ENCODE measurements around the gene UQCC5.

UQCC5 gene, protein sequence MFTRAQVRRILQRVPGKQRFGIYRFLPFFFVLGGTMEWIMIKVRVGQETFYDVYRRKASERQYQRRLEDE

DNA sequence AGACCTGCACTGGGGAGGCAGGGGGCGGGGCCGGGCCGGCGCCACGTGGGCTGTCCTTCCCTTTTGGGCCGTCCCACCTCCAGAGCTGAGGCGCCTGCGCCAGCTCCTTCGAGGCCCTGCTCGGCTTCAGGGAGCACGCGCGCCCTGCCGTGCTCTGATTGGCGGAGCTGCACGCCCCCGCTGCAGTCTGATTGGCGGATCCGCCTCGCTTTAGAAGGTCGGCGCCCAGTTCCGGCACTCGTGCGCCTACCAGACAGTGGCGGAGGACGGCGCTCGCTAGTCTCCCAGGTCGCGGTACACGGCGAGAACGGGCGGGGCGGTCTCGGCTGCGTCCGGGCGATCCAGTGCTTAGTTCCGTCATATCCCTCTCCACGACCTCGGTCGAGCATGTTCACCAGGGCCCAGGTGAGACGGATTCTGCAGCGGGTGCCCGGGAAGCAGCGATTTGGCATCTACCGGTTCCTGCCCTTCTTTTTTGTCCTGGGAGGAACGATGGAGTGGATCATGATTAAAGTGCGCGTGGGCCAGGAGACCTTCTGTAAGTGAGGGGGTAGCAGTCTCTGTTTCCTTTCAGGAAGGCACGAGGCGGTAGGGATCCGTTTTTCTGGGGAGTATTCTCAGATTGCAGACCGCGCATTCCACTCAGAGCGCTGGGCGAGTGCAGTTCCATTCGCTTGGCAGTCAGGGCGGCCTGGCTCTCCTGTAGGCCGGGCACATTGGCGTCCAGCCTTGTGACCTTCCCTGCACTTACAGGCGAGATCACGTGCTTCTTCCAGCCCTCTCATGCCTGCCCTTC lies at the start of gene UQCC5:
Gene UQCC5 (plus strand): TSS at position 237 of the 796 bp plus-strand sequence. CDS start 151 bp downstream, at position 388.
- H3K4me3 ChIP-seq (ENCODE audit: low read depth, low read length), result peak within 1 kb of the TSS; percentile 72

DNA sequence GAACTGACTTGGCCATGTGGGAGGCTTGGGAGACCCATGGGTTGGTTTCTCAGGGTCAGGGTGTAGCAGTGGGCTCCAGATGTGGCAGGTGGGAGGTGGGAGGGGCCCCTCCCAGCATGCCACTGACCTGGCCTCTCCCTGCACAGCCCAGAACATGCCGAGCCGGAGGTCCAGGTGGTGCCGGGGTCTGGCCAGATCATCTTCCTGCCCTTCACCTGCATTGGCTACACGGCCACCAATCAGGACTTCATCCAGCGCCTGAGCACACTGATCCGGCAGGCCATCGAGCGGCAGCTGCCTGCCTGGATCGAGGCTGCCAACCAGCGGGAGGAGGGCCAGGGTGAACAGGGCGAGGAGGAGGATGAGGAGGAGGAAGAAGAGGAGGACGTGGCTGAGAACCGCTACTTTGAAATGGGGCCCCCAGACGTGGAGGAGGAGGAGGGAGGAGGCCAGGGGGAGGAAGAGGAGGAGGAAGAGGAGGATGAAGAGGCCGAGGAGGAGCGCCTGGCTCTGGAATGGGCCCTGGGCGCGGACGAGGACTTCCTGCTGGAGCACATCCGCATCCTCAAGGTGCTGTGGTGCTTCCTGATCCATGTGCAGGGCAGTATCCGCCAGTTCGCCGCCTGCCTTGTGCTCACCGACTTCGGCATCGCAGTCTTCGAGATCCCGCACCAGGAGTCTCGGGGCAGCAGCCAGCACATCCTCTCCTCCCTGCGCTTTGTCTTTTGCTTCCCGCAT lies 49.2 kb upstream of the UQCC5 start:
- H3K4me3 ChIP-seq (ENCODE audit: low read depth, low read length), result no peak overlapping the region
- TF ChIP-seq, protein P1, sequence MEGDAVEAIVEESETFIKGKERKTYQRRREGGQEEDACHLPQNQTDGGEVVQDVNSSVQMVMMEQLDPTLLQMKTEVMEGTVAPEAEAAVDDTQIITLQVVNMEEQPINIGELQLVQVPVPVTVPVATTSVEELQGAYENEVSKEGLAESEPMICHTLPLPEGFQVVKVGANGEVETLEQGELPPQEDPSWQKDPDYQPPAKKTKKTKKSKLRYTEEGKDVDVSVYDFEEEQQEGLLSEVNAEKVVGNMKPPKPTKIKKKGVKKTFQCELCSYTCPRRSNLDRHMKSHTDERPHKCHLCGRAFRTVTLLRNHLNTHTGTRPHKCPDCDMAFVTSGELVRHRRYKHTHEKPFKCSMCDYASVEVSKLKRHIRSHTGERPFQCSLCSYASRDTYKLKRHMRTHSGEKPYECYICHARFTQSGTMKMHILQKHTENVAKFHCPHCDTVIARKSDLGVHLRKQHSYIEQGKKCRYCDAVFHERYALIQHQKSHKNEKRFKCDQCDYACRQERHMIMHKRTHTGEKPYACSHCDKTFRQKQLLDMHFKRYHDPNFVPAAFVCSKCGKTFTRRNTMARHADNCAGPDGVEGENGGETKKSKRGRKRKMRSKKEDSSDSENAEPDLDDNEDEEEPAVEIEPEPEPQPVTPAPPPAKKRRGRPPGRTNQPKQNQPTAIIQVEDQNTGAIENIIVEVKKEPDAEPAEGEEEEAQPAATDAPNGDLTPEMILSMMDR (IDR thresholded peaks at IDR 0.05; ENCODE audit: borderline replicate concordance, insufficient read depth, low read depth, low read length), result no peak

More for the DNA sequence above, at the start of gene UQCC5:
- TF ChIP-seq, protein P1 (IDR thresholded peaks at IDR 0.05; ENCODE audit: borderline replicate concordance, insufficient read depth, low read depth, low read length), result no peak

DNA sequence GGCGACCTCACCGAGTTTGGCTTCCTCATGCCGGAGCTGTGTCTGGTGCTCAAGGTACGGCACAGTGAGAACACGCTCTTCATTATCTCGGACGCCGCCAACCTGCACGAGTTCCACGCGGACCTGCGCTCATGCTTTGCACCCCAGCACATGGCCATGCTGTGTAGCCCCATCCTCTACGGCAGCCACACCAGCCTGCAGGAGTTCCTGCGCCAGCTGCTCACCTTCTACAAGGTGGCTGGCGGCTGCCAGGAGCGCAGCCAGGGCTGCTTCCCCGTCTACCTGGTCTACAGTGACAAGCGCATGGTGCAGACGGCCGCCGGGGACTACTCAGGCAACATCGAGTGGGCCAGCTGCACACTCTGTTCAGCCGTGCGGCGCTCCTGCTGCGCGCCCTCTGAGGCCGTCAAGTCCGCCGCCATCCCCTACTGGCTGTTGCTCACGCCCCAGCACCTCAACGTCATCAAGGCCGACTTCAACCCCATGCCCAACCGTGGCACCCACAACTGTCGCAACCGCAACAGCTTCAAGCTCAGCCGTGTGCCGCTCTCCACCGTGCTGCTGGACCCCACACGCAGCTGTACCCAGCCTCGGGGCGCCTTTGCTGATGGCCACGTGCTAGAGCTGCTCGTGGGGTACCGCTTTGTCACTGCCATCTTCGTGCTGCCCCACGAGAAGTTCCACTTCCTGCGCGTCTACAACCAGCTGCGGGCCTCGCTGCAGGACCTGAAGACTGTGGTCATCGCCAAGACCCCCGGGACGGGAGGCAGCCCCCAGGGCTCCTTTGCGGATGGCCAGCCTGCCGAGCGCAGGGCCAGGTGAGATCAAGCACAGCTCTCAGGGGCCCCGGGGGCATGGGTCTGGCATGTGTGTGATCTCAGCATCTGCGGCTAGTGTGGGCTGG lies 48.4 kb upstream of the UQCC5 start:
- TF ChIP-seq, protein P1 (IDR thresholded peaks at IDR 0.05; ENCODE audit: borderline replicate concordance, insufficient read depth, low read depth, low read length), result no peak
- H3K4me3 ChIP-seq (ENCODE audit: low read depth, low read length), result no peak overlapping the region

DNA sequence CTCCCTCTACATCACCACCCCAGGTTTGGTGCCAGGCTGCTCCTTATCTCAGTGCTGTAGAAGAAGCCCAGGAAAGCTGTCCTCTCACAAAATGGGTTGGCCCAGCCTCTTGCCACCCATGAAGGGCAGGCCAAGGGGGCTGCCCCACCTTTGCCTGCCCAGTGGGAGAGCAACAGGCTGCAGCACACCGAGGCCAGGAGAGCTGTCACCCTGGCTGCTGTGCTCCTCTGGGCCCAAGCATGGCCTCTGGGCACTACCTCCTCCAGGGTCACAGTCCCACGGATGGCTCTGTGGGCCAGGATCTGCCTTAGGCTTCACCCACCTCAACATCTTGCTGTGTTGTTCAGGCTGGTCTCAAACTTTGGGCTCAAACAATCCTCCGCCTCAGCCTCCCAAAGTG lies 47.7 kb upstream of the UQCC5 start:
- TF ChIP-seq, protein P1 (IDR thresholded peaks at IDR 0.05; ENCODE audit: borderline replicate concordance, insufficient read depth, low read depth, low read length), result no peak

DNA sequence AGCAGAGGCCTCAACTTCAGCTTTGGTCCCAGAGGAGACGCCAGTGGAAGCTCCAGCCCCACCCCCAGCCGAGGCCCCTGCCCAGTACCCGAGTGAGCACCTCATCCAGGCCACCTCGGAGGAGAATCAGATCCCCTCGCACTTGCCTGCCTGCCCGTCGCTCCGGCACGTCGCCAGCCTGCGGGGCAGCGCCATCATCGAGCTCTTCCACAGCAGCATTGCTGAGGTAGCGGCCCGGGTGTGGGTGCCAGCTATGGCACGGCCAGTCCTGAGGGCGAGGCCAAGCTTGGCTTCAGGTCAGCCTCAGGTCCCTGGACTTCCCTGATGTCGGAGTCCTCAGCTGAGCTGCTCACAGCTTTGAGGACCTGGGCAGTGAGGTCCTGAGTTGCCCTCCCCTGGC lies 47.0 kb upstream of the UQCC5 start:
- H3K4me3 ChIP-seq (ENCODE audit: low read depth, low read length), result no peak overlapping the region
- TF ChIP-seq, protein P1 (IDR thresholded peaks at IDR 0.05; ENCODE audit: borderline replicate concordance, insufficient read depth, low read depth, low read length), result no peak

More for the DNA sequence above, 47.7 kb upstream of the UQCC5 start:
- no peak overlapping the region for H3K4me3 ChIP-seq (ENCODE audit: low read depth, low read length)

DNA sequence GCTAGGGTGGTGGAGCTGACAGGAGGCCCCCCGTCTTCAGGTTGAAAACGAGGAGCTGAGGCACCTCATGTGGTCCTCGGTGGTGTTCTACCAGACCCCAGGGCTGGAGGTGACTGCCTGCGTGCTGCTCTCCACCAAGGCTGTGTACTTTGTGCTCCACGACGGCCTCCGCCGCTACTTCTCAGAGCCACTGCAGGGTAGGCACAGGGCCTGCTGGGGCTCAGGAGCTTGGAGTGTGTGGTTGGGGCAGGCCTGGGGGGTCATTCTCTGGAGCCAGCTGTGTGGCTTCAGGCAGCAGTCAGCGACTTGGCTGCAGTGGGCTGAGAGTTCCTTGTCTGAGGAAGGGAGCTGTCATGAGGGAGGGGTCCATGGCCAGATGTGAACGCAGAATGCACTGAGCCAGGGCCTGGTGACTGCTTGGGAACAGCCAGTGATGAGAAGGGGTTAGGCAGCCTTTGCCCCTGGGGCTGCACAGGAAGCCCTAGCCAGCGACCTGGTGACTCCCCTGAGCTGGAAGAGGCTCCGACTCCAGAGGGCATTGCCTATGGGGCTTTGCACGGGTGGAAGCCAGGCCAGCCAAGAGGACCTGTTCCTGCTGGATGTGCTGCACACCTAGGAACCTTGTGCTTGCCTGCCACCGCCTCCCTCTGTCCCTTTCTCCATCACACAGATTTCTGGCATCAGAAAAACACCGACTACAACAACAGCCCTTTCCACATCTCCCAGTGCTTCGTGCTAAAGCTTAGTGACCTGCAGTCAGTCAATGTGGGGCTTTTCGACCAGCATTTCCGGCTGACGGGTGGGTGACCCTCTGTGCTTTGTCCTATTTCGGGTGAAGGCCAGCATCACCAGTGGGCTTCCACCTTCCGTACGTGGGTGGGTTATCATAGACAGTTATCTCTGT lies 46.1 kb upstream of the UQCC5 start:
- TF ChIP-seq, protein P1 (IDR thresholded peaks at IDR 0.05; ENCODE audit: borderline replicate concordance, insufficient read depth, low read depth, low read length), result no peak
- no peak overlapping the region for H3K4me3 ChIP-seq (ENCODE audit: low read depth, low read length)

Data from GM12875 (cell line).